ENCODE measurements around the gene TBX19.

- TF ChIP-seq, protein P1, sequence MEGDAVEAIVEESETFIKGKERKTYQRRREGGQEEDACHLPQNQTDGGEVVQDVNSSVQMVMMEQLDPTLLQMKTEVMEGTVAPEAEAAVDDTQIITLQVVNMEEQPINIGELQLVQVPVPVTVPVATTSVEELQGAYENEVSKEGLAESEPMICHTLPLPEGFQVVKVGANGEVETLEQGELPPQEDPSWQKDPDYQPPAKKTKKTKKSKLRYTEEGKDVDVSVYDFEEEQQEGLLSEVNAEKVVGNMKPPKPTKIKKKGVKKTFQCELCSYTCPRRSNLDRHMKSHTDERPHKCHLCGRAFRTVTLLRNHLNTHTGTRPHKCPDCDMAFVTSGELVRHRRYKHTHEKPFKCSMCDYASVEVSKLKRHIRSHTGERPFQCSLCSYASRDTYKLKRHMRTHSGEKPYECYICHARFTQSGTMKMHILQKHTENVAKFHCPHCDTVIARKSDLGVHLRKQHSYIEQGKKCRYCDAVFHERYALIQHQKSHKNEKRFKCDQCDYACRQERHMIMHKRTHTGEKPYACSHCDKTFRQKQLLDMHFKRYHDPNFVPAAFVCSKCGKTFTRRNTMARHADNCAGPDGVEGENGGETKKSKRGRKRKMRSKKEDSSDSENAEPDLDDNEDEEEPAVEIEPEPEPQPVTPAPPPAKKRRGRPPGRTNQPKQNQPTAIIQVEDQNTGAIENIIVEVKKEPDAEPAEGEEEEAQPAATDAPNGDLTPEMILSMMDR (IDR thresholded peaks at IDR 0.05), result no peak
- TF ChIP-seq REST (IDR thresholded peaks at IDR 0.05) (no peak), JUNB (IDR thresholded peaks at IDR 0.05) (no peak), PHF8 (IDR thresholded peaks at IDR 0.05; ENCODE audit: borderline replicate concordance, low read depth) (no peak), CEBPB (IDR thresholded peaks at IDR 0.05) (no peak), MAFK (IDR thresholded peaks at IDR 0.05; ENCODE audit: partially characterized antibody) (no peak)
- TF ChIP-seq, protein P2, sequence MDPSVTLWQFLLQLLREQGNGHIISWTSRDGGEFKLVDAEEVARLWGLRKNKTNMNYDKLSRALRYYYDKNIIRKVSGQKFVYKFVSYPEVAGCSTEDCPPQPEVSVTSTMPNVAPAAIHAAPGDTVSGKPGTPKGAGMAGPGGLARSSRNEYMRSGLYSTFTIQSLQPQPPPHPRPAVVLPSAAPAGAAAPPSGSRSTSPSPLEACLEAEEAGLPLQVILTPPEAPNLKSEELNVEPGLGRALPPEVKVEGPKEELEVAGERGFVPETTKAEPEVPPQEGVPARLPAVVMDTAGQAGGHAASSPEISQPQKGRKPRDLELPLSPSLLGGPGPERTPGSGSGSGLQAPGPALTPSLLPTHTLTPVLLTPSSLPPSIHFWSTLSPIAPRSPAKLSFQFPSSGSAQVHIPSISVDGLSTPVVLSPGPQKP (IDR thresholded peaks at IDR 0.05; ENCODE audit: low read depth, low read length), result no peak
These were observed 21.1 kb upstream of the TBX19 start for GRCh38 chr1:168259567-168259966.
